HG02642 (cell line): ENCODE data around the gene ATP6V0C.

ENCODE experiments used
- ATAC-seq: cut with Tn5 transposase; IDR thresholded peaks from one replicate; pipeline ENCODE4 v1.9.1; 2021; ENCODE audit warnings: mild to moderate bottlenecking; ENCODE audit not compliant: unreplicated experiment, poor library complexity

ATP6V0C gene

DNA sequence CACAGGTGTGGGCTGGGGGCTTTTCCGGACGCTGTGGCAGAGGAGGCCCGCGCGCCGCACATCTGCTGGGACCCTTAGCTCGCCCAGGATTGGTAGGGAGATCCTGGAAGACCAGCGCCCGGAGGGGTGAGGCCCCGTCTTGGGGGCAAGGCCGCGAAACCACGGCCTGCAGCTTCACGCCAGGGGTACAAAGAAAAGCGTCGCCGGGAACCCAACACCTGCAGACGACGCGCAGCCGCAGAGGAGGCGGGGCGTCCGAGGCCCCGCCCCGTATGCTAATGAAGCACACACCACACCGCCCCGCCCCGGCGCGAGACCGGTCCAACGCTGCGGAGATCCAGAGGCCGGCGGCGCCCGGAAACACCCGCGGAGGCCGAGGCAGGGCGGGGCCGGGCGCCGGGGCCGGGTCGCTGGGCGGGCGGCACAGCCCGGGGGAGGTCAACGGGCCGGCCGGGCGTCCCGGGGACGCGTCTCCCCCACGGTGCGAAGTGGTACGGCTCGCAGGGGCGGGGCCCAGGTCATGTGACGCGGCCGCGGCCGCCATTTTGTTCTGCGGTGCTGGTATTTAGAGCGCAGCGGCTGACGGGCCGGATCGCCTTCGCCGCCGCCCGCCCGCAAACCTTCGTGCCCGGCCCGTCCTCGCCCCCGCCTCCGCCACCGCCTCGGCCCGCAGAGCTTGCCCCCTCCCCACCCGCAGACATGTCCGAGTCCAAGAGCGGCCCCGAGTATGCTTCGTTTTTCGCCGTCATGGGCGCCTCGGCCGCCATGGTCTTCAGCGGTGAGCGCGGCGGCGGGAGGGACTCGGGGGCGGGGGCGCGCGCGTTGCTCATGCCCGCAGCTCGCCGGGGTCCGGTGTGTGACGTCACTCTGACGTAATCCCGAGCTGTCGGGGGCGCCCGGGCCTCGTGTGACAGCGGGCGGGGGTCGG lies at the start of gene ATP6V0C:
TSS of gene ATP6V0C (plus strand) at position 548 of the 928 bp plus-strand sequence. CDS start at position 700, 152 bp downstream.
- ATAC-seq = peak; percentile 69

DNA sequence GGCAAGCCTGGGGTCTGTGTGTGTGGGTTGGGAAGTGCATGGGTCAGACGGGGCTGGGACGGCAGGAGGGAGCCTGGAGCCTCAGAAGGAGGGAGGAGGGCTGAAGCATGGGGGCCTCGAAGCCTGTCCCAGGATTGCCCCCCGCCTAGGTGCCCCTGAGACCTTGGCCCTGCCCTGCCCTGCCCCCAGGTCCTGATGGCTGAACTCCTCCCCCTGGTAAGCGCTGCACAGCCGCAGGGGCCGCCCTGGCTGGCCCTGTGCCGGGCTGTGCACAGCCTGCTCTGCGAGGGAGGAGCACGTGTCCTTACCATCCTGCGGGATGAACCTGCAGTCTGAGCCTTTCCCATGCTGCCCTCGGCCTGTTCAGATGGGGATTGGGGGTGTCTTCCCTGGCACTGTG lies 49.4 kb upstream of the ATP6V0C start:
- ATAC-seq = no peak

DNA sequence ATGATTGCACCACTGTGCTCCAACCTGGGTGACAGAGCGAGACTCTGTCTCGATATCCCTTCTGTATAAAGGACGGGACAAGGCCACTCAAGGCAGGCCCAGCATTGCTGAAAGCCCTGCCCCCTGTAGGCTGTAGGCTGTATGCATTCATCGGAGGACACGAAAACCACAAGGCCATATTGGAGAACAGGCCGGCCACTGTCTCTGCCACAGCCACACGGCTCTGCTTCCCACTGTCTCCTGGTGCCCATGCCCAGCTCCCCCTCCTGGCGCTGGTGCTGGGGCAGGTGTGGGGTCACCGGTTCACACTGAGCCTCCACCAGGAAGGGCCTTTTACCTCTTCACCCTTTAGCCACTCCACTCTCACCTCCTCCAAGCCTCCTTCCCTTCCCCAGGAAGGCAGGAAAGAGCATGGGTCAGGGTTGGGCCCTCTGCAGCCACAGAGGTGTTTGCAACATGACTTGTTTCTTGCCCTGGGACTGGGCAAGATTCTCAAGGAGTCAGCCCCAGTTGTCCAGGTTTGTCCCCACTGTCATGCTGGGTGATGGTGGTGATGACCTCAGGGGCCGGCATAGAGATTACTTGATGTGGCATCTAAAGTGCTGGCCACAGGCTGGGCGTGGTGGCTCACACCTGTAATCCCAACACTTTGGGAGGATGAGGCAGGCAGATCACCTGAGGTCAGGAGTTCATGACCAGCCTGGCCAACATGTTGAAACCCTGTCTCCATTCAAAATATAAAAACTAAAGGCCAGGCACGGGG lies 47.9 kb upstream of the ATP6V0C start:
- no peak for ATAC-seq

DNA sequence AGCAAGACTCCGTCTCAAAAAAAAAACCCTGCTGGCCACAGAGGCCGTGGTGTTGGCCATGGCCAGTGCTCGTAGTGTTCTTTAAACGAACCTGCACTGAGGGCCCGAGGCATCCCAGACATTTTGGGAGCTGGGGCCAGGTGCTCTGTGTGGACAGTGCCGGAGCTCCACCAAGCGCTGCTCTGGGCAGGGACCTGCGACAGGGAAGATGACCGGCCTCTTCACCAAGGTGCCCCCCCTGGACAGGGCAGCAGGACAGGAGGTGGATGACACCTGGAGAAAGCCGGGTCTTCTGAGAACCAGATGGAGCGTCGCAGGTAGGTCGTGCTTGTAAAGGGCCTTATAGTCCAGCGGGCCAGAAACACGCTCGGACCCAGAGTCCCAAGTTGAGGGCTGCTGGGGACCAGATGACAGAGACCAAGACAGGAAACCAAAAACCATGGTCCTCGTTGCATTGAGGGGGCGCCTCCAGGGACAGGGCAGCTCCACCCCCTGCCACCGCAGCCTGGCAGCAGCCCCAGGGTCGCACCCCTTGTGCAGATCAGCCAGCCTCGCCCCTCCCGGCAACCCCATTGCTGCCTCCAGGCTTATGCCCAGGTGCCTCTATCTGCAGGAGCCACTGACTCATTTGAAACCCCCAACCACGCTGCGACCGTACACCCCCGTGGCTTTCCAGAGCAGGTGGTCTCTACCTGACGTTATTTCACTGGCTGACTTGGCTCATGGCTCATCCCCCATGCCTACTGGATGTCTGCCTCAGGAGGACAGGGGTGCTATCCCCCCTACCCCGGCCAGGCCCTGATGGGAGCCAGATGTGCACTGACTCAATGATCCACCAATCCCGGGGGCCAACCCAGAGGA lies 46.9 kb upstream of the ATP6V0C start:
- no peak for ATAC-seq

DNA sequence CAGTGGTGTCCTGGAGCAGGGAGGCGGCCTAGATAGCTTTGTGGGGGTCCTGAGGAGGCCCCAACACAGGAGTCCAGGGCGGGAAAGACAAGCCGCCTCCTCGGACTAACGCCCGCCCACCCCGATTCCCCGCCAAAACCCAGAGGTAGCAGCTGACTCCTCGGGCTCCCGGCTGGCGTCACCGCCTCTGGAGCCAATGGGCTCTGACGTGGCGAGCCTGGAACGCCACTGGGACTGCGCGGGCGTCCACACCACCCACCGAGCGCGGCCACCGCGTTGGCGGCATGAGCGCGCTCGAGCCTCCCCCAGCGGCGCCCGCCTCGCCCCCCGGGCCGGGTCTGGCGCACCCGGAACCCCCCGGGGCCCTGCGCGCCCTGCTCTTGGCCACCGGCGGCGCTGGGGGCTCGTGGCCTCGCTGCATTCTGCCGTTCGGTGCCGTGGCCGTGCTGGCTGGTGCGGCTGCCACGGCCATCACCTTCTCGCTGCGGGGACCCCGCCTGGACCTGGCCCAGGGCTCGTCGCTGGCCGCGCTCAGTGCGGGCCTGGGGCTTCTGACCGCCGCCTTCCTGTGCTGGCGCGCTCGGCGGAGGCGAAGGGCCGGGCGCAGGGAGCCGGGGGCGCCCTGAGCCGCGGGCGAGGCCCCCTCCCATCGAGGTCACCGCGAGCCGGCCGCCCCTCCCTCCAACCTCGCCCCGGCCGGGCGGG lies 46.1 kb upstream of the ATP6V0C start:
- ATAC-seq = no peak

DNA sequence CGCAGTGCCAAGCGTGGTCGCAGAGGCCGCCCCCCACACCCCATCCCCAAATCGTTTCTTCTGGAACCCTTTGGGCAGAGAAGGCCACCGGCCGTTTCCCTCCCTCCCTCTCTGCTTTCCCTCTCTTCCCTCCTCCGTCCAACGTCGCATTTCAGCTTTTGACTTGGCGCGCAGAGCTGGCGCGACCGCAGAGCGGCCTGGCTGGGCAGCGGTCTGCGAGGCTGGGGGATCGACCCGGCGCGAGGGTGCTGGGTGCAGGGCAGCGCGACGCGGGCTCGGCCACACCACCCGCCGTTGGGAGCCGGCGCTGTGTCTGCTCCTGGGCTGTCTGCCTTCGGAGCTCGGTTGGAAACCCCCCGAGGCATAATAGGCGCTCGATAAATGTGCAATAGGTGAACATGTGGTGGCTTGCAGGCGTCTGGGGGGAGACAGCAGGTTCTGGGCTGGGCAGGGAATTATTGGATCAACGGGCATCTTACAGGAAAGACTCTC lies 45.5 kb upstream of the ATP6V0C start:
- ATAC-seq = no peak

DNA sequence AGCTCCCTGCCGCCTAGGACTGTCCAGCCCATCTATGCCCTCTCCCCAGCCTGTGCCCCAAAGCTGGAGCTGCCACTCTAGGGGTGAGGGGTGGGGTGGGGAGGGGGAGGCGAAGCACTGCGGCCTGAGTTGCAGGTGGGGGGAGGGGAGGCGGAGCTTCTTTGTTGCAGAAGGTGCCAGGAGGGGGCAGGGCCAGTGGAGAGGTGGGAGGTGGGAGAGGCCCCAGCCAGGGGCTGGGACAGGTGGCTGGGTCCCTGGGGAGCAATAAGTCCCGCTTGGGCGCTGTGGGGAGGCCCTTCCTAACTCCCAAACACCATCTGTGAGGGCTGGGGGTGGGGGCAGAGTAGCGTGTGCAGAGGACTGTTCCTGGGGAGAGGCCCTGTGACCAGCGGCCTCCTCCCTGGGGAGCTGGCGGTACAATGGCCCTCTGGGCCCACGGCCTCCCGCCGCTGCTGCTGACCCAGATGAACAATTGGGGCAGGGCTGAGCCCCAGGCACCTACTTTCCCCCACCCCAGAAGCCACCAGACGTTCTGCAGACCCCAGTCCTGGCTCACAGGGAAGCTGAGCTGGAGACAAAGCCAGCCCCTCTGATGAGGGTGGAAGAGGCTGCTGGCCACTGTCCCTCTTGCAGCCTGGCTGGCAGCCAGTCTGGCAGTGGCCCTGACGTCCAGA lies 44.9 kb upstream of the ATP6V0C start:
- ATAC-seq = peak; percentile 38

DNA sequence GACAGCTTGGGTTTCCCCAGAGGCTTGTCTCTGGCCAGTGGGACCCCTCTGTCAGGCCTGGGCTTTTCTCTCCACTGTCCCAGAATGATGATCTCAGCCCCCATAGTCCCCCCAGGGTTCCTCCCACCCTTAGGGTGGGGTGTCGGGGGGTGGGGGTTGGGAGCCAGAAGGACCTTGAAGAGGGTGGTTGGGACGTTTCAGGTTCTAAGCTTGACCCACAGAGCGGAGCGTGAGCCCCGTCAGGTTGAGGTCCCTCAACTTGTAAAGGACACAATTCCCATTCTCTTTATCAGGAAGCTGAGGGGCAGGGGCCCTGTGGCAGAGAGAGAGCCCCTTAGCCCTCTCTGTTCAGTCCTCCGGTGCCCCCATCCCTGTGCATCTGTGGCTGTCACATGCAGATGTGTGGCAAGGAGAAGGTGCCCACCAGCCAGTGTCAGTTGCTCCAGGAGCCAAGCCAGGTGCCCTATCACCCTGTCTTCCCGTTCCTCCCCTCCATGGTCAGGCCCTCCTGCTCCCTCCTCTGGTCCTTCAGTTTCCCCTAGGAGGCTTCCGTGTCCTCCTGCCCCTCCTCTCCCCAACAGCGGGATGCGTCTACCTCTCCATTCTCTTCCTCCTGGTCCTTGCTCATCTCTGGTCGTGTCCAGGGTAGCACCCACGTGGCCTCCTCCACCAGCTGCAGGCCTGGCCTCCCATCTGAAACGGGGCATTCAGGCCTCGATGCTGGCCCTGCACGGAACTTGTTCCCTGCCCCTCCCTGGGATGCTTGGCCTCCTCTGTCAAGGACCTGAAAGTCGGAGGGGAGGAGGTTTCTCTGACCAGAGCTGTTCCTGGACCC lies 44.1 kb upstream of the ATP6V0C start:
- ATAC-seq = no peak

DNA sequence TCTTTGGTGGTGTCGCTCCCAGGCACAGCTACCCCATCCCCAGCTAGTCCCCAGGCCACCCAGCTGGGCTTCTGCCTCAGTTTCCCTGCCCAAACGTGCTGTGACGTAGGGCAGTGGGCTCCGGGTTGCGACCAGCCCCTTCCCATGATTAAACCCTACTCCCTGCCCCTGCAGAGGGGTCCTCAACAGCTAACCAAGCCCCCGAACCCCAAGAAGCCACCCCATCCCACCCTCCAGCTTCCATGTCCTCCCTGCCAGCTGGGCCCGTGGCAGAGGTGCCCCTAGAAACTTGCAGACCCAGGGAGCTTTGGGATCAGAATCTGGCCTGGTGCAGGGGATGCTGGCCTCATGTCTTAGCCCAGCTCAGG lies 43.5 kb upstream of the ATP6V0C start:
- no peak for ATAC-seq

DNA sequence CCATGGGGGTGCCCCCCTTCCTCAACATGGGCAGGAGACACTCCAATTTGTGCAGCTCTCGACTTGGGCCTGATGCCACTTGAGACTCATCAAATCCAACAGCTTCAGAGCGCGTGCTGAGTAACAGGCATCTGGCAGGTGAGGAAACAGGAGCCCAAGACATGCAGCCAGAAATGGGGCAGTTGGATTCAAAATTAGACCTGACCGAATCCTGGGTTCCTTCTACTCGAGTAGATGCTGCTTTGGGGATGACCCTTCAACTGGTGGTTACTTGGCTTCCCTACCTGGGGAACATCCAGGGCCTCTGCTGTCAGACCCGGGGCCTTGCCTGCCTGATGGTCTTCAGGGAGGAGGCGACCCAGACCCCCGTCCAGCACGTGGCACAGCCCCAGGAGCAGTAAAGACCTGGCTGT lies 43.1 kb upstream of the ATP6V0C start:
- no peak for ATAC-seq

DNA sequence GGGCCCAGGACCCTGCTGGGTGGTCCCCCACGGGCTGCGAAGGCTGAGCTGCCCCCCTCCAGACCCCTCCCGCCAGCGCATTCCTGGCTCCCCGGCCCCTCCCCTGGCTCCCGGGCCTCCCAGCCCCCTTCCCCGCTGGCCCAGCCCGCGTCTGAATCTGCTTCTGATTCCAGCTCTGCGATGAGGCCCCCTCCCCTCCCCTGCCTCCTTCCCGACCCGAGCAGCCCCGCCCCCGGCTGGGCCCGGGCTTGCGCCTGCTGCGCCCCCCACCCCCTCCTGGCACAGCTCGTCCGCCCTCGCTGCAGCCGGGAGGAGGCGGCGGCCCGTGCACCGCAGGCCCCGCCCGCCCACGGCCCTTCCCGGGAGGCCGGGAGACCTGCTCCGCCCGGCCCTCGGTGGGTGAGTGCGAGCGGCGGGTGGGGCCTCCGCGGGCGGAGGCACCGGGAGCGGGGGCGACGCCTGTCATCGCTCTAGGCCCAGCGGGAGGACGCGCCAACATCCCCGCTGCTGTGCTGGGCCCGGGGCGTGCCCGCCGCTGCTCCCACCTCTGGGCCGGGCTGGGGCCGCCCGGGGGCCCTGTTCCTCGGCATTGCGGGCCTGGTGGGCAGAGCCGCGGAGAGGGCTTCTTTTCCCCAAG lies 42.6 kb upstream of the ATP6V0C start, which contains the start of gene NTN3:
TSS of gene NTN3 (plus strand) at position 282 of the 637 bp plus-strand sequence. CDS start 405 bp downstream, outside the sequence.
- no peak for ATAC-seq

DNA sequence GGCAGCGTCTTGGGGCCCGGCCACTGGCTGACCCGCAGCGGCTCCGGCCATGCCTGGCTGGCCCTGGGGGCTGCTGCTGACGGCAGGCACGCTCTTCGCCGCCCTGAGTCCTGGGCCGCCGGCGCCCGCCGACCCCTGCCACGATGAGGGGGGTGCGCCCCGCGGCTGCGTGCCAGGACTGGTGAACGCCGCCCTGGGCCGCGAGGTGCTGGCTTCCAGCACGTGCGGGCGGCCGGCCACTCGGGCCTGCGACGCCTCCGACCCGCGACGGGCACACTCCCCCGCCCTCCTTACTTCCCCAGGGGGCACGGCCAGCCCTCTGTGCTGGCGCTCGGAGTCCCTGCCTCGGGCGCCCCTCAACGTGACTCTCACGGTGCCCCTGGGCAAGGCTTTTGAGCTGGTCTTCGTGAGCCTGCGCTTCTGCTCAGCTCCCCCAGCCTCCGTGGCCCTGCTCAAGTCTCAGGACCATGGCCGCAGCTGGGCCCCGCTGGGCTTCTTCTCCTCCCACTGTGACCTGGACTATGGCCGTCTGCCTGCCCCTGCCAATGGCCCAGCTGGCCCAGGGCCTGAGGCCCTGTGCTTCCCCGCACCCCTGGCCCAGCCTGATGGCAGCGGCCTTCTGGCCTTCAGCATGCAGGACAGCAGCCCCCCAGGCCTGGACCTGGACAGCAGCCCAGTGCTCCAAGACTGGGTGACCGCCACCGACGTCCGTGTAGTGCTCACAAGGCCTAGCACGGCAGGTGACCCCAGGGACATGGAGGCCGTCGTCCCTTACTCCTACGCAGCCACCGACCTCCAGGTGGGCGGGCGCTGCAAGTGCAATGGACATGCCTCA lies 41.9 kb upstream of the ATP6V0C start:
- no peak for ATAC-seq

DNA sequence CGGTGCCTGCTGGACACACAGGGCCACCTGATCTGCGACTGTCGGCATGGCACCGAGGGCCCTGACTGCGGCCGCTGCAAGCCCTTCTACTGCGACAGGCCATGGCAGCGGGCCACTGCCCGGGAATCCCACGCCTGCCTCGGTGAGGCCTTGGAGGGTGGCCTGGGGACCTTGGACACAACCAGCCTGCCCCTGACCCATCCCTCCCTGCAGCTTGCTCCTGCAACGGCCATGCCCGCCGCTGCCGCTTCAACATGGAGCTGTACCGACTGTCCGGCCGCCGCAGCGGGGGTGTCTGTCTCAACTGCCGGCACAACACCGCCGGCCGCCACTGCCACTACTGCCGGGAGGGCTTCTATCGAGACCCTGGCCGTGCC lies 41.3 kb upstream of the ATP6V0C start:
- no peak for ATAC-seq

DNA sequence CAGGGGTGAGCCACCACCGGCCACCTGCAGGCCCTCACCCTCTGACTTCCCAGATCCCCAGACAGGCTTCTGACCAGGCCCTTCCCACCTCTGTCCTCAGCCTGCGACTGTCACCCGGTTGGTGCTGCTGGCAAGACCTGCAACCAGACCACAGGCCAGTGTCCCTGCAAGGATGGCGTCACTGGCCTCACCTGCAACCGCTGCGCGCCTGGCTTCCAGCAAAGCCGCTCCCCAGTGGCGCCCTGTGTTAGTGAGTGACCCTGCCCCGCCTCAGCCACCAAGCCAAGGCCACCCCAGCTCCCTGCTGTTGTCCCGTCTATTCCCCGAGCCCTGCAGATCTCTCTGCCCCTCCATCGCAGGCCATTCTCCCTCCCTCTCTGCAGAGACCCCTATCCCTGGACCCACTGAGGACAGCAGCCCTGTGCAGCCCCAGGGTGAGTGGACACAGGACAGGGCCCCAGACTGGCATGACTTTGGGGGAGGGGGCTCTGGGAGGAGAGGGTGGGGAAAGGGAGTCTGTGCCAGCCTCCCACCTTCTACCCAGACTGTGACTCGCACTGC lies 40.8 kb upstream of the ATP6V0C start:
- no peak for ATAC-seq

DNA sequence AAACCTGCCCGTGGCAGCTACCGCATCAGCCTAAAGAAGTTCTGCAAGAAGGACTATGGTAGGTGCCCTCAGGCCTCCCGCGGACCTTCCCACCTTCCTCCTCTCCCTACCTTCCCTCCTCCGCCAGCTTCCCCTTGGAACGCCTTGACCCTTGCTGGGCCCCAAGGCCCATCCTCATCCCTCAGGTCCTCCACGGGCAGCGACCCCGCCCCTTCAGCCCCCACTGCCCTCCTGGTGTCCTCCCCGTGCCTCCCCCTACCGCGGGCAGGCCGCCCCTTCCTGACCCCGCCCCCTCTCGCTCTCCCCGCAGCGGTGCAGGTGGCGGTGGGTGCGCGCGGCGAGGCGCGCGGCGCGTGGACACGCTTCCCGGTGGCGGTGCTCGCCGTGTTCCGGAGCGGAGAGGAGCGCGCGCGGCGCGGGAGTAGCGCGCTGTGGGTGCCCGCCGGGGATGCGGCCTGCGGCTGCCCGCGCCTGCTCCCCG lies 40.3 kb upstream of the ATP6V0C start:
- ATAC-seq = no peak
